Fibroblast of skin of abdomen (primary cell): Measurements from ENCODE around the gene F8A1. TPM values are rescaled to one million over a fixed set of nuclear protein-coding genes. Genes with fewer than 3 reads are reported as not detected.
"Not testable (repeated sequence)": the region's sequence is repeated elsewhere in the genome, so short reads cannot be mapped to it uniquely, and the experiment has no call there.

ENCODE experiments used
- DNase-seq: peaks from one replicate; pipeline ENCODE4 v3.0.0-alpha.2; 2013
- polyA plus RNA-seq, 2 experiments: library from polyadenylated mRNA; unstranded; fragments of 120-200 nt; gene quantifications; one replicate each; pipeline ENCODE4 v1.2.1, GENCODE V29; 2013; ENCODE audit not compliant: insufficient read length in 2 of 2

F8A1 gene
- 21.9 TPM for polyA plus RNA-seq (2013, experiment 1 of 2; ENCODE audit: insufficient read length)
- 21.3 TPM for polyA plus RNA-seq (2013, experiment 2 of 2; ENCODE audit: insufficient read length)

GRCh38 chrX:154886069-154886788, at the start of gene F8A1:
F8A1 (plus strand) TSS chrX:154886355; CDS start chrX:154886375, 20 bp downstream.
- not testable (repeated sequence) for DNase-seq

- peak; percentile 66 for DNase-seq
Measured at GRCh38 chrX:154840856-154841255, 45.3 kb upstream of the F8A1 start.

GRCh38 chrX:154850957-154851611, 35.1 kb upstream of the F8A1 start:
- DNase-seq: no peak

GRCh38 chrX:154855256-154855655, 30.9 kb upstream of the F8A1 start:
- DNase-seq: no peak

- not testable (repeated sequence) for DNase-seq
Measured at GRCh38 chrX:154868522-154868921, 17.6 kb upstream of the F8A1 start.

GRCh38 chrX:154873329-154873728, 12.8 kb upstream of the F8A1 start:
- DNase-seq: no peak

GRCh38 chrX:154884069-154884468, 2.1 kb upstream of the F8A1 start:
- DNase-seq: not testable (repeated sequence)

GRCh38 chrX:154885057-154885456, 1.1 kb upstream of the F8A1 start:
- DNase-seq: not testable (repeated sequence)

GRCh38 chrX:154885549-154885948, 606 bp upstream of the F8A1 start:
- not testable (repeated sequence) for DNase-seq

- DNase-seq: not testable (repeated sequence)
Measured at GRCh38 chrX:154886789-154887221, 650 bp downstream of the F8A1 start.

GRCh38 chrX:154890990-154891639, 5.0 kb downstream of the F8A1 start:
- peak; percentile 3 for DNase-seq

- no peak for DNase-seq
Measured at GRCh38 chrX:154892296-154892695, 6.1 kb downstream of the F8A1 start.

- DNase-seq: no peak
Measured at GRCh38 chrX:154900323-154900722, 14.2 kb downstream of the F8A1 start.

GRCh38 chrX:154902408-154902807, 16.3 kb downstream of the F8A1 start:
- DNase-seq: no peak

- no peak for DNase-seq
Measured at GRCh38 chrX:154908821-154909220, 22.7 kb downstream of the F8A1 start.

- DNase-seq: not testable (repeated sequence)
Measured at GRCh38 chrX:154910048-154910447, 23.9 kb downstream of the F8A1 start.

- DNase-seq: not testable (repeated sequence)
Measured at GRCh38 chrX:154910528-154910927, 24.4 kb downstream of the F8A1 start.

GRCh38 chrX:154914052-154914451, 27.9 kb downstream of the F8A1 start:
- DNase-seq: no peak

- peak; percentile 88 for DNase-seq
Measured at GRCh38 chrX:154918060-154918483, 31.9 kb downstream of the F8A1 start.

GRCh38 chrX:154924771-154925170, 38.6 kb downstream of the F8A1 start:
- DNase-seq: not testable (repeated sequence)
